Activated T-helper 9 cell treated with anti-CD3 and anti-CD28 coated beads, Interleukin-2, amount 50 U/mL, for 16 hours (primary cell): ENCODE measurements around the gene CACNG8.

ENCODE experiments used
- DNase-seq: peaks from one replicate; pipeline ENCODE4 v3.0.0-alpha.2; 2020; ENCODE audit warnings: low read depth

The CACNG8 gene

DNA sequence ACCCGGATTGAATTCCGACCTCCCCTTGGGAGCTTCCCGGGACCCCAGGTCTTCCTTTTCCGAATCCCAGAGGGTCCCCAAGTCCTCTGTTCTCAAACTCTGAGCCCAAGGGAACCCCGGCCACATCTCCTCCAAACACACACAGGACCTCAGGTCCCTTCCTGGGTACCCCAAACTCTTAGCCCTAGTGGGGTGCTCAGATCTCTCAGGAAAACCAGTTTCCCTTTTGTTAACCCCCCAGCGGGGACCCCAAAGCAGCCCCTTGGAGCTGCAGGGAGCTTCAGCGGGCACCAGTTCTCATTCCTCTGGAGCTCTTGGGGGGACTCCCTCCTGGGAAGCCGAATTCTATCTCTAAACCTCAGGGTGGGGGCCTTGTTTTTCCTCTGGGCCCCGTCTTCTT, 29.5 kb downstream of the CACNG8 start:
- DNase-seq: no peak

DNA sequence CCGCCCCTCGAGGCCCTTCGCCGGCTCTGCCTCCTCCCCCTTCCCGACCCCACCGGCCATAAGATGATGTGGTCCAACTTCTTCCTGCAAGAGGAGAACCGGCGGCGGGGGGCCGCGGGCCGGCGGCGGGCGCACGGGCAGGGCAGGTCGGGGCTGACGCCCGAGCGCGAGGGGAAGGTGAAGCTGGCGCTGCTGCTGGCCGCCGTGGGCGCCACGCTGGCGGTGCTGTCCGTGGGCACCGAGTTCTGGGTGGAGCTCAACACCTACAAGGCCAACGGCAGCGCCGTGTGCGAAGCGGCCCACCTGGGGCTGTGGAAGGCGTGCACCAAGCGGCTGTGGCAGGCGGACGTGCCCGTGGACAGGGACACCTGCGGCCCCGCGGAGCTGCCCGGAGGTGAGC, 30.1 kb downstream of the CACNG8 start:
- no peak for DNase-seq

DNA sequence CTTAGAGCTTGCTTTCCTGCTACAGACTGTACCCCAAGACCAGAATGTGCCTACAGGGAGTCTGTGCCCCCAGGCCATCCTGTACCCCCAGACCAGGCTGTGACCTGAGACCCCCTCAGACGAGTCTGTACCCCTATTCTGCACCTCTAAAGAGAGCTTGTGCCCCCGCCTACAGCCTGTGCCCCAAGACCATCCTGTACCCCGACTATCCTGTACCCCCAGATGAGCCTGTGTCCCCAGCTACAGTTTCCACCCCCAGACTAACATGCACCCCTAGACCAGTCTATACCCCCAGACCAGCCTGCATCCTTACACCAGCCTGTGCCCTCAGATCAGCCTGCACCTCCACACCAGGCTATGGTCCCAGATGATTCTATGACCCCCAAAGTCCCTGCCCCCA, 30.7 kb downstream of the CACNG8 start:
- DNase-seq: no peak

DNA sequence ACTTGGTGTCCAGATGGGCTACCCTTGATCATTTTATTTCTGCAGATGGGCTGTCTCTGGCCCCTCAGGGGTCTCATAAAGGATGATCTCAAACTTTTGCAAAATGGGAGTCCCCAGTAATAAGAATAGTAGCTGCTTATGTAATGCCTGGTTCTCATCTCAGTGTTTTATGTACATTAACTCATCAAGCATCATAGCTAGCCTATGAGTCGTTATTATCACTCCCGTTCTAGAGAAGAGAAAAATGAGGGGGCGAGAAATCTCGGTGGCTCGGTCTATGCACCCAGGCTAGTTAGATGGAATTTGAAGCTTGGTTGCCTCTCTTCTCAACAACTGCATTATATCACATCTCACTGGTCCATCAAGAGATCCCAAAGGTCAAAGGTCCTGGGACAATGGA, 32.1 kb downstream of the CACNG8 start:
- no peak for DNase-seq

DNA sequence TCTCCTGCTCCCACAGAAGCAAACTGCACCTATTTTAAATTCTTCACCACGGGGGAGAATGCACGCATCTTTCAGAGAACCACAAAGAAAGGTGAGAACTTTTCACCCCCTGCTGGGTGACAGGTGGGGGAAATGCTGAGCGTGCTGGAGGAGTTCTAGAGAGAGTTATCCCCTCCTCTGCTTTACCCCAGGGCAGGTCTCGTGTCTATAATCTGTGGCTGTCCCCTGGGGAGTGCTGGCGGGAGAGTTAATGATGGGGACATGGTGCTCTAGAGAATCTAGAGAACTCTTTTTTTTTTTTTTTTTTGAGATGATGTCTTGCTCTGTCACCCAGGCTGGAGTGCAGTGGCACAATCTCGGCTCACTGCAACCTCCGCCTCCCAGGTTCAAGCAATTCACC, 35.5 kb downstream of the CACNG8 start:
- no peak for DNase-seq

DNA sequence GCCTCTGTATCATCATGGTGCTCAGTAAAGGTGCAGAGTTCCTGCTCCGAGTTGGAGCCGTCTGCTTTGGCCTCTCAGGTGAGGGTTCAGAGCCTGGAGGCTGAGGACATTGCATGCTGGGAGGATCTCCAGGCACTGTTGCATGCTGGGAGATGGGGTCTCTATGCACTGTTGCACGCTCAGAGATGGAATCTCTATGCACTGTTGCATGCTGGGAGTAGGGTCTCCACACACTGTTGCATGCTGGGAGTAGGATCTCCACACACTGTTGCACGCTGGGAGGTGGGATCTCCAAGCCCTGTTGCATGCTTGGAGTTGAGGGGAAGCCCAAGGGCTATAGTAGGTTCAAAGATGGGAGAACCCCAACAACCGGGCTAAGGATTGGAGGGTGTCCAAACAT, 37.0 kb downstream of the CACNG8 start:
- DNase-seq: no peak

DNA sequence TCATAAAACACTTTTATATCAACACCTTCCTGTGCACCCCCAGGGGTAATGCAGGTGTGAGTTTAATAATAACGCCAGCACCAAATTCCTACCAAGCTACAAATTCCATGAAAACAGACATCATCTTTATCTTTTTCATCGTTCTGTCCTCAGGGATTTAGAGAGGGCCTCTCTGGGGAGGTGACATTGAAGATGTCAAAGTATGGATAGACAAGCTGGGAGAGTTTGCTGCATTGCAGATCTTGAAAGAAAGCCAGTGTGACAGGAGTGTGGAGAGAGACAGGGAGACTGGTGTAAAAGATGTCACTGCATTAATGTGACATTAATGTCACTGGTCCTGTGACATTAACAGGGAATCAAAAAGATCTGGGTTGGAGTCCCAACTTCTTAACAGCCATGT, 38.8 kb downstream of the CACNG8 start:
- no peak for DNase-seq

DNA sequence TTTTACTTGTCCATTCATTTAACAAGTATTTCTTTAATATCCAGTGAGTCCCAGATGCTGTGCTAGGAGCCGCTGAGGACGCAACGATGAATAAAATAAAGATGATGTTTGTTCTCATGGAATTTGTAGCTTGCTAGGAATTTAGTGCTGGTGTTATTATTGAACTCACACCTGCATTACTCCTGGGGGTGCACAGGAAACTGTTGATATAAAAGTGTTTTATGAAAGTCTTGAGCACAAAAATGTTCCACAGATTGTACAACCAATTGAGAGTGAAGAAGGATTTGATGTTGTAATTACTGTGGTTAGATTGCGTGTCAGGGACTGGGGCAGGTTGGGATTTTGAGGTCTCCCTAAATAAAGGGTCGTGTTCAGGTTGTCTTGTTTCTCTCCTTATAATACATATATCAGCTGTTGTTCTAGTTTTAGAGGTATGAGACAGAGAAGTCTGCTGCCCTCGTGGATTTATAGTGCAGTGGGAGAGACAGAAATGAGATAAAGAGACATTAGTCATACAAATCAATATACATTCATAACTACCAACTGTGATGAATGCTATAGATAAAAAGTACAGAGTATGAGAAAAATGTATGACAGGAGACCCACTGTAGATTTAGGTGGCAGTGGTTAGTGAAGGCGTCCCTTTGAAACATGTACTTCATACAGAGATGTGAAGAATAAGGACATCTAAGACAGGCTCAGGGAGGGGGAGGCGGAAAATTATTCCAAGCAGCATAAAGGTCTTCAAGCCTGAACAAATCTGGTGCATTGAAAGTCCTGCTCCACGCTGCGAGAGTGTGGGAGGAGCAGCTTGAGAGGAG, 40.0 kb downstream of the CACNG8 start:
- DNase-seq: no peak

DNA sequence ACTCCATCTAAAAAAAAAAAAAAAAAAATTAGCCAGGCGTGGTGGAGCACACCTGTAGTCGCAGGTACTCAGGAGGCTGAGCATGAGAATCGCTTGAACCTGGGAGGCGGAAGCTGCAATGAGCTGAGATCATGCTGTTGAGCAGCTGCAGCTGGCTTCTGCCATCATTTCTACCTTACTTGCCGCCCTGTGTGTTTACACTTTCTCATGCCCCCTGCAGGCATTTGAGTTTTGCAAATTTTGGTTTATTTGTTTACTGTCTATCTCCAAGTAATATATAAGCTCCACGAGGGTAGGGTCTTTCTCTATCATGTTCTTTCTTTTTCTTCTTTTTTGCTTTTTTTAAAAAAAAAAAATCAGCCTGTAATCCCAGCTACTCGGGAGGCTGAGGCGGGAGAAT, 46.7 kb downstream of the CACNG8 start:
- DNase-seq: no peak

DNA sequence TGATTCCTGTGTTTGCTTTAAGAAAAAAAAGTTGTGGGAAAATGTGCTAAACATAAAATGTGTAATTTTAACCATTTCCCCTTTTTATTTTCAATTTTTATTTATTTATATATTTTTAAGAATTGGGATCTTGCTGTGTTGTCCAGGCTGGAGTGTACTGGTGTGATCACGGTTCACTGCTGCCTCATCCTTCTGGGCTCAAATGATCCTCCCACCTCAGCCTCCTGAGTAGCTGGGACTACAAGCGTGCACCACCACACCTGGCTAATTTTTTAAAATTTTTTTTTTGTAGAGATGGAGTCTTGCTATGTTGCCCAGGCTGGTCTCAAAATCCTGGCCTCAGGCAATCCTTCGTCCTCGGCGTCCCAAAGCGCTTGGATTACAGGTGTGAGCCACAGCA, 47.7 kb downstream of the CACNG8 start:
- DNase-seq: no peak

DNA sequence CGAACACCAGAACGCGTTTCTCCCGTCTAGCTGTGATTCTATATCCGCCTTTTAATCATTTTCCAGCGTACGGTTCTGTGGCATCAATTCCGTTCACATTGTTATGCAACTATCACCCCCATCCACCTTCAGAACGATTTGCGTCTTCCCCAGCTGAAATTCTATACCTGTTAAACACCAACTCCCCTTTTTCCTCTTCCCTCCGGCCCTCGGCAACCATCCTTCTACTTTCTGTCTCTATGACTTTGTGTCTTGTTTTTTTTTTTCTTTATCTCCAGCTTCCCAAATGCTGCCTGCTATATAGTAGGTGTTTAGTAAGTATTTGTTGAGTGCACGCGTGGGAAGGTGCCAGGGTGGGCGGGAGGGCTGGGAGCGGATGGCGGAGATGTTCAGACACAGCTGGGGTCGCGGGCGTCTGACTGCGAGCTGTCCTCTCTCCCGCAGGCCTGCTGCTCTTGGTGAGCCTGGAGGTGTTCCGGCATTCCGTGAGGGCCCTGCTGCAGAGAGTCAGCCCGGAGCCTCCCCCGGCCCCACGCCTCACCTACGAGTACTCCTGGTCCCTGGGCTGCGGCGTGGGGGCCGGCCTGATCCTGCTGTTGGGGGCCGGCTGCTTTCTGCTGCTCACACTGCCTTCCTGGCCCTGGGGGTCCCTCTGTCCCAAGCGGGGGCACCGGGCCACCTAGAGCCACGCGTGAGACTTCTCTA, 48.9 kb downstream of the CACNG8 start:
- DNase-seq: no peak

DNA sequence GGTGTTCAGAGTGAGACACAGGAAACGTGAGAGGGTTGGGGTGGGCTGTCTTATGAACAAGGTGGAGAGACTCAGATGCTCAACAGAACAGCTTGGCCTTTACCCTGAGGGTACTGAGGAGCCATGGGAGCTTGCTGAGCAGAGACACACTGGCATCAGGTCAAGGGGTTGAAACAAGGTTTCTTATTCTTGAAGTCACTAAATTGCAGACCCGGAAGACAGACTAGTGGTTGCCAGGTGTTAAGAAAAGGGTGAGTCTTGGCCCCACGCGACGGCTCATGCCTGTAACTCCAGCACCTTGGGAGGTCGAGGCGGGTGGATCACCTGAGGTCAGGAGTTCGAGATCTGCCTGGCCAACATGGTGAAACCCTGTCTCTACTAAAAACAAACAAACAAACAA, 51.1 kb downstream of the CACNG8 start:
- DNase-seq: no peak

DNA sequence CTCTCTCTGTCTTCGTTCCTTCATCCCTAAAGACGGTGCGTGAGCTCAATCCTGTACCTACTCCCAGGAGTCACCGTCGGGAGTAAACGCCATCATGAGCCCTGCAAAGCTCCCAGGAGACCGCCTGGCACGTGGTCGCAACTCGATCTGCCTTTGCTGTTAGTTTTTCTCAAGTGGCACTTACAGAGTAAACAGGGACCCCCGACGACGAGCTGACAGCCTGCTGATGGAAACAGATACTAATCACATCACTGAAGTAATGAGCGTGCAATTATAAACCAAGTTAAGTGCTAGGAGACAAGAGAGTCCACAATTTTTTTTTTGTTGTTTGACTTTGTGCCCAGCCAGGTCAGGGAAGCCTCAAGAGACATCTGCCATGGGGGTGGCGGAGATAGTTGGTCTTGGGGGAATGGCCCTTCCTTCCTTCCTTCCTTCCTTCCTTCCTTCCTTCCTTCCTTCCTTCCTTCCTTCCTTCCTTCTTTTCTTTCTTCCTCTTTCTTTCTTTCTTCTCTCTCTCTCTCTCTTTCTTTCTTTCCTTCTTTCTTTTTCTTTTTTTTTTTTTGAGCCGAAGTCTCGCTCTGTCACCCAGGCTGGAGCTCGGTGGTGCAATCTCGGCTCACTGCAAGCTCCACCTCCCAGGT, 52.3 kb downstream of the CACNG8 start:
- no peak for DNase-seq

DNA sequence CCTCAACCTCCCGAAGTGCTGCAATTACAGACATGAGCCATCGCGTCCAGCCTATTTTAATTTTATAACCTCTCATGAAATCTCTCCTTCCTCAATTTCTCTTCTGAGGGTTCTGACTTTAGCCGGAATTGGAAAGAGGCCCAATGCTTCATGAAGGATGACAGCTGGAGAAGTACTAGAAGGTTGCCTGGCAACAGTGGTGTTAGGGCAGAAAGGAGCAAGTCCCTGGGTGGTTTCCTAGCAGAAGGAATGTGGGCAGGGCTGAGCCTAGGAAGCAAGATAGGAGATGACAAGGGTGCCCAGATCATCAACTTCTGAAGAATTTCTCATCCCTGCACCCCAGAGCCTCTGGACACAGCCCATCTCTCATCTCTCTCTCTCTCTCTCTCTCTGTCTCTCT, 54.5 kb downstream of the CACNG8 start:
- DNase-seq: no peak

DNA sequence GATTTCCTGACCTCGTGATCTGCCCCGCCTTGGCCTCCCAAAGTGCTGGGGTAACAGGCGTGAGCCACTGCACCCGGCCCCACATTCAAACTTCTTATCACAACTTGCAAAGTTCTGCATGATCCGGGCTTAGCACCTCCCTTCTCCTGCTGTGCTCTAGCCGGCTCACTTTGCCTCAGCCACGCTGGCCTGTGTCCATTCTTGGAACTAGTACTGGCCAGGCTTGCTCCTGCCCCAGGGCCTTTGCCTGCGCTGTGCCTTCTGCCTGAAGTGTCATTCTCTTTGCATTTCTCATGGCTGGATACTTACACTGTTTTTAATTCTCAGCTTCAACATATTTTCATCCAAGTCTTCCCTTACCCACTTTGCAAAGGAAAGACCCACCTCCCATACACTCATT, 58.6 kb downstream of the CACNG8 start:
- no peak for DNase-seq

DNA sequence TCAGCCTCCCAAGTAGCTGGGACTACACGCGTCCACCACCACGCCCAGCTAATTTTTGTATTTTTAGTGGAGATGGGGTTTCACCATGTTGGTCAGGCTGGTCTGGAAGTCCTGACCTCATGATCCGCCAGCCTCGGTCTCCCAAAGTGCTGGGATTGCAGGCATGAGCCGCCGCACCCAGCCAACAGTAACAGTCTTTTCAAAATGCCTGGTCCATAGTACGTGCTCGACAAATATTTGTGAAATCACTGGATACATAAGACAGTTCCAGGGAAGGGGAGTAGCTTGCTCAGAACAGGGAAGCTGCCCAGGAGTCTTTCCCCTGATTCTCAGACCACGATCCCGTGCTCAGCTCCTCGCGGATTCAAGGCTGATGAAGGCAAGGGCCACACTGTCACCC, 59.2 kb downstream of the CACNG8 start:
- no peak for DNase-seq

DNA sequence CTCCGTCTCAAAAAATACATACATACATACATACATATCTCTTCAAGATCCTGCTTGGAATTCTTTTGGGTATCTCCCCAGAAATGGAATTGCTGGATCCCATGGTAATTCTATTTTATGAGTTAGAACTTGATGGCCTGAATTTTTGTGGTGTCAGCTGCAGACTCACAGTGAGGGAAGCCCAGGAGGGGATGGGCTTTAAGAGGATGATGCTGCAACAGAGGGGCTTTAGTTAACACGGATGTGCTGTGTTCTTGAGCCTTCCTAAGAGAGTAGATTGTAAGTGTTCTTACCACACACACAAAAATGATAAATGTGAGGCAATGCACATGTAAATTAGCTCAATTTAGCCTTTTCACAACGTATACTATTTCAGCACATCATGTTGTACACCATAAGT, 60.5 kb downstream of the CACNG8 start:
- no peak for DNase-seq

DNA sequence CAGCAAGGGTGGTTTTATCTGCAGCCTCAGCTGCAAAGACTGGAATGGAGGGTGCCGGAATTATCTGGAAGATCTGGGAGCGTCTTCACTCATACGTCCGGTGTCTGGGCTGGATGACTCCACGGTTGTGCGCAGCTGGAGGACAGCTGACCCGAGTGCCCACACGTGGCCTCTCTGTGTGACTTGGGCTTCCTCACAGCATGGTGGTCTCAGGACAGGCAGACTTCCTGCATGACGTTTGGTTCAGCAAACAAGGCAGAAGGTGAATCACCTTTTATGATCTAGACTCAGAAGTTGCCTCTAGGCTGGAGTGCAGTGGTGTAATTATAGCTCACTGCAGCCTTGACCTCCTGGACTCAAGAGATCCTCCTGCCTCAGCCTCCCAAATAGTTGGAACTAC, 61.9 kb downstream of the CACNG8 start:
- no peak for DNase-seq

DNA sequence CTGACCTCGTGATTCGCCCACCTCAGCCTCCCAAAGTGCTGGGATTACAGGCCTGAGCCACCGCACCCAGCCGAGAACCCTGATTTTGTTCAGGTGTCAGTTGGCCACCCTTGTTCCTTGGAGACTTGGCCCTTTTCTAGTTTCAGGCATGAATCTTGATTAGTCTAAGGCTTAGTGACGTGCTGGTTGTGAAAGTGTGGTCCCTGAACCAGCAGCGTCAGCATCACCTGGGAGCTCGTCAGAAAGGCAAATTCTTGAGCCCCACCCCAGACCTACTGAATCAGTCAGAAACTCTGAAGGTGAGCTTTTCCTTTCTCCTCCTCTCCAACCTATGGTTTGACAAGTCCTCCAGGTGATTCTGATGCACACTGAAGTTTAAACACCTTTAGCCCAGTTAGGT, 63.9 kb downstream of the CACNG8 start:
- no peak for DNase-seq

DNA sequence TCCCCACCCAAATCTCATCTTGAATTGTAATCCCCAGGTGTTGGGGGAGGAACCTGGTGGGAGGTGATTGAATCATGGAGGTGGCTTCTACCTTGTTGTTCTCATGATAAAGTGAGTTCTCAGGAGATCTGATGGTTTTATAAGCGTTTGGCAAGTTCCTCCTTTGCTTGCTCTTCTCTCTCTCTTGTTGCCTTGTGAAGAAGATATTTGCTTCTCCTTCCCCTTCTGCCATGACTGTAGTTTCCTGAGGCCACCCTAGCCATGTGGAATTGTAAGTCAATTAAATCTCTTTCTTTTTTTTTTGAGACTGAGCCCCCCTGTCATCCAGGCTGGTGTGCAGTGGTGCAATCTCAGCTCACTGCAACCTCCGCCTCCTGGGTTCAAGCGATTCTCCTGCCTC, 66.6 kb downstream of the CACNG8 start:
- no peak for DNase-seq

DNA sequence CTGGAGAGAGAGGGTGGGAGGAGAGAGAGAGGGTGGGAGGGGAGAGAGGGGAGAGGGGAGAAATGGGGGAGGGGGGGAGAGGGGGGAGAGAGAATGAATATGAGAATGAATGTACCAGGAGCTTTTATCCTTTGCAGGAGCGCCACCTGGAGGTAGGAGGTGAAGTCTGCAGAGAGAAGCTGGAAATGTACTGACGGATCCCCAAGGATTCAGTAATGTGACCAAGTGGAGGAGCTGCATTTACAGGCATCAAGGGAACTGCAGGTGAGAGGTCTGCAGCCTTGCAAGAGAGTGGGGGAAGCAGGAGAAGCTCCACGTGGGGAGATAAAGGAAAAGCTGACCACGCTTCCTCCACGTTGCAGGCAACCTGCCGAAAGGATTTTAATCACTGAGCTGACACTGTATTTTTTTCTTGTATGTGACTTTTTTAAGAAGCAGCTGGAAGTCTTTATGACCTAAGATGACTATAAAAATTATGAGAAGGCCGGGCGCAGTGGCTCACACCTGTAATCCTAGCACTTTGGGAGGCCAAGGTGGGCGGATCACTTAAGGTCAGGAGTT, 67.3 kb downstream of the CACNG8 start:
- peak; percentile 18 for DNase-seq

DNA sequence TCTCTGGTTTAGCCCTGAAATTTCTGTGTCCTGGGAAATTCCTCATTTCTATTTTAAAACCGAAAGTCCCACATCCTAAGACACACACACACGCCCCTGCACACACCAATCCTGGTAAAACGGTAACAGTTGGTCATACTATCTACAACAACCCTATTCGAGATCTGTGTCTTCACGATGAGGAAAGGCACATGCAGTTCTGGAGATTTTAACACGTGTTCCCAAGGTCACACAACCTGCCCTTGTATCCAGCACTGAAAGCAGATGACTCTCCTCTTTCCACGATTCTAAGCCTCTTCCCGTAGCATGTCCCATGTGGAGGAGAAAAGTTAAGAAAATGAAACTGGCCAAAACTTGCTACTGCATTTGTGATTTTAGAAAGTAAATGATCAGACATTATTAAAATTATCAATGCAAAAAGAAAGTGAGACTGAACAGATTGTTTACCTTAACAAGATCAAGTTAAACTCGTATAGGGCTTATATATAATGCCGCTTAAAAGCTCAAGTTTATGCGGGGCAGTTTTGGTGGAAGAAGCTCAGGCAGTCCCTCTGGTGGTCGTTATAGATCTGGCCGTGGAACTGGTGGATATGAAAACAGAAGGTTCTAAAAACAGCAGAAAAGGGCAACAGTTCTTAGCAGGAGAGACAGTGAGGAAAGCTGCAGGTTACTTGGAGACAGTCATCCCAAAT, 68.3 kb downstream of the CACNG8 start:
- no peak for DNase-seq
